IPS-NIHi7 (cell line): ENCODE results near the gene SORL1-AS1.

Experiments used
- DNase-seq: peaks from one replicate; pipeline ENCODE4 v3.0.0; 2012; ENCODE audit warnings: mixed read lengths; ENCODE audit errors: extremely low spot score

Gene SORL1-AS1

DNA sequence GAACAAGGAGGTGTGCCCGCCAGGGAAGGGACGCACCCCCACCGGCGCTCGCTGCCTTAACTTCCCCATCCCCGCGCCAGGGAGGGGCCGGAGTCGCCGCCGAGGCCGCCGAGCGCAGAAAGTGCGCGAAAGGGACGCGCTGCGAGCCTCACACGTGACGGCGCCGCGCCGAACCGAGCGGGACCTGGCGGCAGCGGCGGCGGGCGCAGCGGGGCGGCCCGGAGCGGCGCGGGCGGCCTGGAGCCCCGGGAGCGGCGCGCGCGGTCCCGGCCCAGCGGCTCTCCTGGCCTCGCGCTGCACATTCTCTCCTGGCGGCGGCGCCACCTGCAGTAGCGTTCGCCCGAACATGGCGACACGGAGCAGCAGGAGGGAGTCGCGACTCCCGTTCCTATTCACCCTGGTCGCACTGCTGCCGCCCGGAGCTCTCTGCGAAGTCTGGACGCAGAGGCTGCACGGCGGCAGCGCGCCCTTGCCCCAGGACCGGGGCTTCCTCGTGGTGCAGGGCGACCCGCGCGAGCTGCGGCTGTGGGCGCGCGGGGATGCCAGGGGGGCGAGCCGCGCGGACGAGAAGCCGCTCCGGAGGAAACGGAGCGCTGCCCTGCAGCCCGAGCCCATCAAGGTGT lies 670 bp downstream of the SORL1-AS1 start, which contains the start of gene SORL1:
Gene SORL1, plus strand, starts transcription at position 329 of the 623 bp plus-strand sequence. Its CDS starts 18 bp downstream, at position 347.
- peak; percentile 88 for DNase-seq

DNA sequence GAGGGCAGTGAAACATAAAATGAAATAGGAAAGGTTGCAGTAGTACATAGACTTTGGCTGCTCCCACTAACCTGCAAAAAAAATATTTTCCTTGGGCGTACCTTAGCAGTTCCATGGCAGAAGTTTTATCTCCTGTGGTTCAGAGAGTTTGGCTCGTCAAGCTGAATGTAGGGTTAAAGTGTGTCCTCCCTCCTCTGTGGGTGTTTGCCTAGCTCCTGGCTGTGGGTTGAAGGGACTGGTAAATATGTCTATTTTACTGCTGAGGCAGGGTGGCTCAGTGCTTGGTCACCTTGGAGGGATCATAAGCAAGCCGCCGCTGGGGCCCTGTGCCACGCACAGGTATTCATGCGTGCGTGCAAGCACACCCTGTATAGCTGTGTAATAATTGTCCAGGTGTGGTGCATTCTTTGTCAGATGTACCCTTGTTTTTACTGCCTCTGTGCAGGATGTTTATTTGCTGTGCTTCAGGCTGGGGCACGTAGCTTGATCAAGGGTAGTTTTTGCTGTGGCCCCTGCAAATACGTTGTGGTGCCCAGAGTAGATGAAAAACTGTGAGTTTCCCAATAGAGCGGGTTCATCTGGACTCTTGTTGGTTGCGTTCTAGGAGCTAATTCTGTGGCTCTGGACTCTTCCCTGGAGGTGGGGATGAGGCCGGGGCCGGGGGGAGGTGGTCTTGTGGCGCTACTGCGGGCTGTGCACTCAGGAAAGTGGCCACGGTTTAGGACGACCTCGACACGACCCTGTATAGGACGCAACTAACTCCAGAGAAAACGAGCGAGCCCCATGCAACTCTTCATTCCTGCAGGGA lies 1.4 kb downstream of the SORL1-AS1 start:
- DNase-seq = no peak

DNA sequence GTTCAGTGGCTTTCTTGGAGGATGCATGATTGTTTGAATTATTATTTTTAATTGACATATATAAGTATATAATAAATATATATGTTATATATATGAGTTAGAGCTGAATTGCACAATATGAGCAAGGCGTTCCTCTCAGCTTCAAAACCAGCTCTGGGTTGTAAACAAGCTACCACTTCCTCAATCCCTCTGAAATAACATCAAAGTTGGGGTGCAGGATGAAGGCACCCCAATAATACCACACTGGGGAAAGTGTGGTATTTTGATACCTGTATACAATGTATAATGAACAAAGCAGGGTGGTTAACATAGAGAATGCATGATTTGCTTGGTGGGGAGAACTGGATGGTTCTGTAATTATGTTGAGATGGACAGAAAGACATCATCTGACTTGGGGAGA lies 2.4 kb downstream of the SORL1-AS1 start:
- DNase-seq = no peak

DNA sequence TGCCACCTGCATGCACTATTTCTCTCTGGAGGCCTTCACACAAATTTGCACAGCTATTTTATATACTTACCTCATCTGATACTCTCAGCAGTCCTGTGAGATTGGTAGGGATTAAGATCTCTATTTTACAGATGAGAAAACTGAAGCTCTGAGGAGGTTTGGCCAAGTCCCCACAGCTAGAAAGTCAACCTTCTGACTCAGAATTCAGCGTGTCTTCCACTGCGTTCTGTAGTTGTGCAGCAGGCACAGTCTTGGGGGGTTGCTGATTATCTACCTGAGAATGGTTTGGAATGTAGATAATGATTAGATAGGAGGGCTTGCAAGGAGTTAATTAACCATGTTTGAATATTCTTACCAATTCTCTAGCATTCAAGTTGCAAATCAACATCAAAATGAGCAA lies 3.1 kb downstream of the SORL1-AS1 start:
- no peak for DNase-seq

DNA sequence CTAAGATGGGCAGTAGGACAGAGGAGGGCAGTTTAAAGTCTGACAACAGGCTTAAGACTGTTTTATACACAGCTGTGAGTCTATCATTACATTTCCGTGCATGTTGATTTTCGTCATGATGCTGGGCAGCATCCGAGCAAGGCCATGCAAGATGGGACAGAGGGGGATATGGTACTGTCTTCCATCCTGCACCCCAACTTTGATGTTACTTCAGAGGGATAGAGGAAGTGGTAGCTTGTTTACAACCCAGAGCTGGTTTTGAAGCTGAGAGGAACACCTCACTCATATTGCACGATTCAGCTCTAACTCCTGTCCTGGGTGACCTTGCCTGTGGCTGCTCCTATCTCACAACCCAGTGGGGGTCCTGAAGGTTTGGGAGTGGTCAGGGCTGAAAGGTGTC lies 3.6 kb downstream of the SORL1-AS1 start:
- DNase-seq = no peak

DNA sequence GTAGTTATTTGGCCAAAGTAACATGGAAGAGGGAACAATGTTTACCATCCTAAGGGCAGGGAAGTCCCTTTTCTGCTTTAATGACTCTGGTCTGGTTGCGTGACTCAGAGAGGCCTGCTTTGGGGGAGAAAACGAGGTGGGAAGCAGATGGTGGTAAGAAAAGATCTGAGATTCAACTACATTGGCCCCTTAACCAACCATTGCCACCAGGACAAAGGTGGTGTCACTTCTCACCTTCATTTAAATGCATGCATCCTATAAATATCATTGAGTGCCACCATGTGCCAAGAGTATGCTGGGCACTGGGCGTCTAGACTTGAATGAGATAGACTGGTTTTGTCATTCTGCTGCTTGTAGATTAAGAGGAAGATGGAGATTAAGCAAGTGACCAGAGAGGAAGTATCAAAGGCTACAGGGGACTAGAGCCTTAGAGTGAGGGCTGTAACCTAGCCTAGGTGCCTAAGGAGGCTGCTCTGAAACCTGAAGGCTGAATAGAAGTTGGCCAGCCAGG lies 4.3 kb downstream of the SORL1-AS1 start:
- no peak for DNase-seq

DNA sequence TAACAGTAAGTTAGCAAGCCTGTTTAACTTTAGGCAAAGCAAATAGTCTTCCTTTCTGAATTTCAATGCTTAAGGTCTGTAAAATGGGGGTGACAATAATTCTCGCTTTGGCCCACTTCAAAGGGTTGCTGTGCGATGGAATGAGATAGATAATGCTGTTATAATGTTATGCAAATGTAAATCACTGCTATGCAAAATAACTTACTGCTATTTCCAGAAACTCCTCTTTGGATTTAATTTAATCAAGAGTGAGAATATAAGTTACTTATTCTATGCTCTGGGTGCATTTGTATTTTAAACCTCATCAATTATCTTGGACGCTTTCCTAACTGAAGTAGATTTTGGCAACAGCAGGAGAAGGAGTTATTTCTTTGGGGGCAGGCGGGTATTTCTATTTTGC lies 4.8 kb downstream of the SORL1-AS1 start:
- no peak for DNase-seq

DNA sequence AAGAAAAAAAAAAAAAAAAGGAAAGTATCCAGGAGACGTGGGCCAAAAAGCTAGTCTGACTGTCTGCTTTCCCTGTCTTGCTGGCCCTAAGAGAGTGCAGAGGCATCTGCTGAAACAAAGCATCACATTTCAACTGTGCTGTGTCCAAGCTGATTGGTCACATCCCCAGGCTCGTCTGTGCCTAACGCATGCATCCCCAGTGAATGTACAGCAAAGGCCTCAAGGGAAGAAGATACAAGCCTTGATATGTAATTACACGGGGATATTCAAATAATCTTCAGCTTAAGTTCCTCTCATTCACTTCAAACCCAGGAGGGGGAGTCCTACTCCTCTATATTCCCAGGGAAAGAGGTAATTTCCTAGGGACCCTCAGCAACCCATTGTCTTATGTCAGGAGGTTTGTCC lies 6.0 kb downstream of the SORL1-AS1 start:
- peak; percentile 36 for DNase-seq

DNA sequence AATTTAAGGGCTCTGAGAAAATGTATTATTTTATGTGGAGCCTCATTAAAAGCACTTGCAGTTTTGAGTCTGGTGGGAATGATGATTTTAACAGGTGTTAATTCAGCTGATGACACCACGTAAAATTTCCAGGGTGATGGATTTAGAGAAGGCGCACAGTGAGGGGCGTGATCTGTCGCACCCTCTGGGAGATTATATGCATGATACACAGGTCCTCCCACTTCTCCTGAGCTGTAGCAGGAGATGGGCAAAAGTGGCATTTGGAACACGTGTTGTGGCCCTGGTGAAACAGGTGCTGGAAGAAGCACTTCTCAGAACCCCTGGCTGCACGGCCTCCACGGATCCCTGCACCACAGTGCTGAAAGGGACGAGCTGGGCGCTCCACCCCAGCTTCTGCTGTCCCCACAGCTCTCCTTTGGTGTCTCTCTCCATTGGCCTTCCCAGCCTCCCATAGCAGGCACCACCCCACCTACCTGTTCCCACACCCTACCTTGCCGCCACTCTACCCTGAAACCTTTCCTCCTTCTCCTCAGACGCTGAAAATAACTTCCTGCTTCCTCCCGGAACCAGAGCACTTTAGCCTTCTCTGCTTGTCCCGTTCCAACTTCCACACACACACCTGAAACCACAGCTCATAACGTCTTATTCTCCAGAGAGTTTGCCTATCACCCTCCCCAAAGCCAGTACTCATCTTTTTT lies 7.5 kb downstream of the SORL1-AS1 start:
- DNase-seq = no peak

DNA sequence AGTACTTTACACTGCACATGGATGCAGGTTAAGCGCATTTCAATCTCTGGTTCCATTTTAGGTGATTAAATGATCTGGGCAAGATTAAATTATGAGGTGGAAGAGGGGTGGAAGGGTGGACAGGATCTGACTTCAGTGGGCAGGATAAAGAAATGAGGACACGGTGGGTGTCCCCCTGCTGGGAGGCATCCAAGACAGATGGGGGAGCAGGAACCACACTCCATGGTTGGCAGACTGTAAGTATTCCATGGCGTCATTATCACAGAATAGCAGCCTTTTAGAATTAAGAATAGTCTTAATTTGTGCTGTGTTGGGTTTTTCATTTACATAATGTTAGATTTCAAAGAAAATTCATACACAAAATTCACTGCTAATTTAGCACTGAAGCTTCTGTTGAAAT lies 8.2 kb downstream of the SORL1-AS1 start:
- DNase-seq = no peak

DNA sequence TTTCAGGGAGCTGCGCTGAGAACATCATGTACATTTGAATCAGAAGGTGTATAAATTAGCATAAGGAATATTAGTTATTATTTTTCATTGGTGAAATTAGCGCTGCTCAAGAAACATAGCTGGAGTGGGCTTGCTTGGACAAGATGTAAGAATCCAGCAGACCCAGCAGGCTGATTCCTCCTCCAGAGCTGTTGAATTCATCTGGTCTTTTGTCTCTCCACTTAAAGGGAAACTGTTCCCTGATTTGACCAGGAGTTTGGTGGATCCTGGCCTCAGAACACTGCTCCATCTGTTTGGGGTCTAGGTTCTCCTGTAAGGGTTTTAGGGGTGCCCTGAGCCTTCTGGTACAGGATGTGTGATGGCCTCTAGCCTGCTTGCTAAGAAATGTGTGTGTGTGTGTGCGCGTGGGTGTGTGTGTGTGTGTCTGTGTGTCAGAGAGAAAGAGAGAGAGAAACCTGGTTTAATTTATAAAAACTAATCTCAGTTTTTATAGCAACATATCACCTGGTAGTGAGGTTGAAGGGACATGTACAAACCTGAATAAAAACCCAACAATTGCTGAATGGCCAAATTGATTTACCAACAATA lies 9.0 kb downstream of the SORL1-AS1 start:
- DNase-seq = no peak

DNA sequence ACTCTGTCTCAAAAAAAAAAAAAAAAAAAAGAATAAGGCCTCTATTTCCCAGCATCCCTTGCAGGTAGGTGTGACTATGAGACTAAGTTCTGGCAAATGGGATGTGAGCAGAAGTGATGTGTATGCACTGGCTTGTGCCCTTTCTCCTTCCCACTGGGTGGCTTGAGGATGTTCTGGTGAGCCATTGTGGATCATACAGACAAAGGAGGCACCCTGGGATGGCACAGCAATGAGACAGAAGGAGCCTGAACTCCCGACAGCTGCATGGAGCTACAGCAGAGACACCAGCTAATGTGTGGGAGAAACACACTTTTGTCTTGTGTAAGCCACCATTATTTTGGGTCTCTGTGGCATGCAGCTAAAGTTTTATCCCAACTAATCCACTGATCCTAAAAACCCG lies 11.2 kb downstream of the SORL1-AS1 start:
- no peak for DNase-seq

DNA sequence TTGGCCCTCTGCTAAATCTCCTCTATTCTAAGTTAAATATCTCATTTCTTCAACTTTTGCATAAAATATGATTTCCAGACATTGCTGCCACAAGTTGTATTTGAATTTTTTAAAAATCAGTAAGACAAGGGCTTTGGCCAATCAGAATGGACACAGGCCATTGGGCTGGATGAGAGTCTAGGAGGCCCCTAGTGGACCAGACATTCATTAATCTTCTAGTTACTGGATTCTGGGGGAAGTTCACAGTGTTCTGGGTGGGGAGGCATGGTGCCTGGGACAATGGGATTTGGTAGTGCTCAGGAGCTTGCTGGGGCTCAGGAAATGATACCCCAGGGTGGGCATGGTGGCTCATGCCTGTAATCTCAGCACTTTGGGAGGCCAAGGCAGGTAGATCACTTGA lies 13.0 kb downstream of the SORL1-AS1 start:
- DNase-seq = no peak

DNA sequence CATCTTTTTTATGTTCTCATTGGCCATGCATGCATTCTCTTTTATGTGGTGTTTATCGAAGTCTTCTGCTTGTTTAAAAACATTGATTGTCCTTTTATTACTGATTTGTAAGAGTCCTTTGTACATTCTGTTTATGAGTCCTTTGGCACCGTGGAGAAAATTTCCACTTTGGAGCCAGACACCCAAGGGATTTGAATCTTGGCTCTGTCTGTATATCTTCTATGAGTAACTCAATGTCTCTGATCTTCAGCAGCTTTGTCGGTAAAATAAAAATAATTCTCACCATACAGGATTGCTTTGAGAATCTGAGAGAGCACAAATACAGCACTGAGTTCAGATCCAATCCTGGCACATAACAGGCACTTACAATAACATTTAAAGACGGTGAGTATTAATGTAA lies 13.4 kb downstream of the SORL1-AS1 start:
- DNase-seq = no peak

DNA sequence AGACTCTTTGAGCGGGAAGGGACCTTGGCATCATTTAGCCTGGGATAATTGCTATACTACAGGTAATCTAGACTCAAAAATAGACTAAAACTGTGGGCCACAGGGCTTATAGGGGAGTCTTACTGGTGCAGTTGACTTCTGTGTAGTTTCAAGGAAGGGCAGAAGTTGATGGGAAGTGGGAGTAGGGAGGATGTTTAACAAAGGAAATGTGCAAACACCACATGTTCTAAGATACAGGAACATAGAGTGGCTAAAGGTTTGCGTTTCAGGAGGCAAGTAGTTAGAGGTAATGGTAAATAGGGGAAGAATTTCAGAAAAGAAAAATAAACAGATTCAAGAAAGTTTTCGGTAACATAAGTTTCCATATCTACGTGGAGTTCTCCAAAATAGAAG lies 15.1 kb downstream of the SORL1-AS1 start:
- no peak for DNase-seq

DNA sequence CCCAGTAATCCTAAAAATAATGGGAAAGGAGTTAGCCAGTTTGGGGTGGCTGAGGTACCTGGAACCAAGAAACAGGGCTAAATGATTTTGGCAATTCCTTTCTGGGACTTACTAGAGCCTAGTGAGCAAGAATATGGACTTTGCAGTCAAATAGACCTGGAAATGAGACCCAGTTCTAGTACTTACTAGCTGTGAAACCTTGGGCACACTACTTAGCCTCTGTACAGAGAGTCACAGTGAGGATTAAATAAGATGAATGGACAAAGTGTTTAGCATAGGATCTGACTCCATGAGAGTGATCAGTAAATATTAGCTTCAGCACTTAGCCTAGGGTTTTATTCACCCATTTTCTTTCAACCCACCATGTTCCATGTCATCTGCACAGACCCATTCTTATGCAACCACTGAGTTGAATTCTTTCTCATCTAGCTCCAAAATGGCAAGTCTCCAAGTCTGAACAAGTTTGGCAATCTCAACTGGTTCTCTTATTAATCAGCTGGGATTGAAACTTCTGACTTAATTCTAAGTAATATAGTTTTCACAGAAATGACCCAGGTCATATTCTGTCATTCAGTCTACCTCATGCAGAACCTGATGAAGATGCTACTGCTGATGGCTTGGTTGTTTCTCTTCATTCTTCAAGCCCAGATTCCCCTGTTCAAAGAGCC lies 15.6 kb downstream of the SORL1-AS1 start:
- no peak for DNase-seq

DNA sequence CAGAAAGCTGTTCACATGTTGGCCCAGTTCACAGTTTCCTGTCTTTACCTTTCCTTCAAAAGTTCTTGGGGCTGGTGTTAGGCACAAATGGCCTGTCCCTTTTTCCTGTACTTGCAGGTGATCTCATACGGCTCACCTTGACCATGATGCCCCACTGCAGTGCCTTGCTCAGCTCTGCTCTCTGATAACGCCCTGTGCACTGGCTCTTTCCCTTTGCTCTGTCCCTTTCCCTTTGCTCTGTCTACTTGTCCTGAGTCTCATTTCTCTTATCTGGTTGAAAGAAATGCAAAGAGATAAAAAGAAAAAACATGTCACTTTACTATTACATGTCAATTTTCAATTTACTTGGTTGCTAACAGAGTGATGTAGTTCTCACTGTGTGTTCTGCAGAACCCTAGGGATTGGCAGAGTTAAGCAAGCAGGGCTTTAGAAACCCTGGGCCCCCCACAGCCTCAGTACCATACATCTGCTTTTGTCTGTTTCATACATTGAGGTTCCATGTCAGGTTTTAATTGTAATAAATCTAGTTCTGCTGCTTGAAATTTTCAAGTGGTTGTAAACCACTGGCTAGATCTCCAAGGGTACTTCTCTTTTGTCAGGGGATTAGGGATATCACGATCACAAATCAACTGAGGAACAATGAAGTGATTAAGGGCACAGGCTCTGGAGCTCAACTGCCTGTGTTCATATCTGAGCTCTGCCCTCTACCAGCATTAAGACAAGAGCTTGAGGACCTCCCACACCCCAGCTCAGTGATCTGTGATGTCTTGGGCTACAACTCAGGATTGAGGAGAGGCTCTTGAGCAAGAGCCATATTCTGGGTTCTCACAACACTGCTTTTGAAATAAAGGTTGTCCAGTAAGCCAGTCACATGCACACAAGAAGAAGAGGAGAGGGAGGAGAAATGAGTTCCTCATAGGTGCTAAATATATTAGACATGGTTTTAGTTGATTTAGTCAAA lies 16.9 kb downstream of the SORL1-AS1 start:
- DNase-seq = no peak

DNA sequence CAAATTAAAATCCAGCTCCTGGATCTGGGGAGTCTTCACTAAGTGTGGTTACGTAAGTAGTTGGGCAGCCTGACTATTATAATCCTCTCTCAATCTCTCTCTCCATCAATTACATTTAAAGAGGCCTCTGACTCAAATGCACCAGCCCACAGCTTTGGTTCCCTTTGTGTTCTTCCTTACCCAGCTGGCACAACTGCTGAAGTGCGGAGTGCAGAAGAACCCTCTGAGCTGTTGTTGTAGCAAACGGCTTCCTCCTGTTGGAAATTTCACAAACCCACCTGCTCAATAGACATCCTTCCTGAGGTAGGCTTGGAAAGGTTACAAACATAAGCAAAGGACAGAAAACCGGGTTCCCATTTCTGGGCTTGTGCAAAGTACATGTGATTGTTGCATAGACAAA lies 17.6 kb downstream of the SORL1-AS1 start:
- no peak for DNase-seq

DNA sequence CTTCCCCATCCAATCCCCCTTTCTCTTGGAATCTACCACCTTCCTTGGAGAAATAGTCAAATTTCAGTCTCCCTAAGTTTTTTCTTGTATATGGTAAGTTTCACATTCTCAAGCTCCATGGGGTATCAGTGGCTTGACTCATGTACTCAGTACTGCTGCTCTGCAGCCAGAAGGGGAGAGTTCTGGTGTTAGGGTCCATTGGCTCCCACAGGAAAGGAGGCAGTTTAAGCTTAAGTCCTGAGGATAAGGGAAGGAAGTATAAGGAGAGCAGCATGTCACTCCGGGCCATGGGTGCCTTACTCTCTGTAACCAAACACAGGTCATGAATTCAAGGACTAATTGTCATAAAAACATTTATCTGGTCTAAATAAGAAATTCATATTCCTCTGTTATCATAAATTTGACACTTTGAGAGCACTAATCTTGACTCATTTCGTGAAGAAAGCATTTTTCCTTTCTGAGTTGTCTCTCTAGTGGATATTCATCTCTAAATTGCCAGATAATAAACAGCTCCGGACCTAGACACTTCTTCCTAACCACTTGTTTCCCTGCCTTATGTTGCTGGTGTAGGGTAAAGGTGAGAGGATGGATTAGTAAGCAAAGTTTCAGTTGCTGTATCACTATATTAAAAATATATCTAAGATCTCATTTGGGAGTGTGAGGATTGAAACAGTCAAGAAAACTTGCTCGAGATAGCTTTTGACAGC lies 20.8 kb downstream of the SORL1-AS1 start:
- no peak for DNase-seq

DNA sequence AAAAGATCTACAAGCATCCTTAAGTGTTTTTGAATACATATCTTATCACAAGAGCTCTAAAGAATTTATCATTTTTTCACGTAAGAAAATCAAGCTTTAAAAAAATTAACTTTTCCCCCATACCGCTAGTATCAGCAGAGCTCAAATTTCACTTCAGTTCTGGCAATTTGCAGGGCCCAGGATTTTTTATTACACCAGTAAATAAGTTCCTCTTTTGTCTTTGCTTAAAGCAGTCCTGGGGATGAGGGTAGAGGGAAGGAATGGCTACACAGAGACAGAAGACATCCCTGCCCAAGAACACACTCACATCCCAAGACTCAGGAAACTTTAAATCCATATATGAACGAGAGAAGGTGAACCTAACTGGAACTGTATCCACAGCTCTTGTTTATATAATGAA lies 23.2 kb downstream of the SORL1-AS1 start:
- DNase-seq = no peak
